ENCODE data around the gene ADGRB3. TPM values are rescaled to one million over a fixed set of nuclear protein-coding genes. Genes with fewer than 3 reads are reported as not detected.

ADGRB3 gene
- total and polyA plus RNA-seq, 8 donors, result 0.19 to 16.0 (median 0.61) TPM; not detected in 1

- TF ChIP-seq POLR2A (IDR thresholded peaks at IDR 0.05) (no peak), POLR2AphosphoS5 (IDR thresholded peaks at IDR 0.05) (no peak), EP300 (IDR thresholded peaks at IDR 0.05) (no peak), CTCF (IDR thresholded peaks at IDR 0.05) (no peak)
- Histone ChIP-seq H3K4me1 (no peaks in the 10 kb centered on the region), H3K36me3 (no peaks in the 10 kb centered on the region), H3K27me3 (no peaks in the 10 kb centered on the region), H3K4me3 (no peak overlapping the region), H3K9me3 (no peaks in the 10 kb centered on the region), H3K27ac (no peak overlapping the region)
- DNase-seq, result no peak
- intact Hi-C loops (cut with DNase I; ENCODE audit: low total_unique reads), result no loop called here
- WGBS, 5 donors, result 52 to 63% (median 56%) methylated on average over 3 of the region's 3 CpGs
Measured at GRCh38 chr6:69398311-69398710, 763.2 kb downstream of the ADGRB3 start.

GRCh38 chr6:69398729-69399128 lies 763.6 kb downstream of the ADGRB3 start:
- no peaks in the 10 kb centered on the region for H3K27me3 ChIP-seq
- no peaks in the 10 kb centered on the region for H3K36me3 ChIP-seq
- 87 to 100% (median 94%) methylated on average over 2 of the region's 2 CpGs for WGBS, 5 donors
- no peak for DNase-seq
- no peak overlapping the region for H3K4me3 ChIP-seq
- H3K9me3 ChIP-seq, result no peaks in the 10 kb centered on the region
- H3K27ac ChIP-seq, result no peak overlapping the region
- intact Hi-C loops (cut with DNase I; ENCODE audit: low total_unique reads), result no loop called here
- H3K4me1 ChIP-seq, result no peaks in the 10 kb centered on the region
- no peak for TF ChIP-seq EP300 (IDR thresholded peaks at IDR 0.05)

GRCh38 chr6:69408886-69409285 lies 773.8 kb downstream of the ADGRB3 start:
- TF ChIP-seq POLR2A (IDR thresholded peaks at IDR 0.05), result no peak
- TF ChIP-seq EP300 (IDR thresholded peaks at IDR 0.05), result no peak
- no peak for TF ChIP-seq POLR2AphosphoS5 (IDR thresholded peaks at IDR 0.05)
- no peak for TF ChIP-seq CTCF (IDR thresholded peaks at IDR 0.05)
- no peaks in the 10 kb centered on the region for H3K36me3 ChIP-seq
- intact Hi-C loops (cut with DNase I; ENCODE audit: low total_unique reads), result no loop called here
- no peaks in the 10 kb centered on the region for H3K27me3 ChIP-seq
- DNase-seq, result no peak
- peaks cover 0 to 31% (median 9%) of the 10 kb centered on the region in 4 donors for H3K9me3 ChIP-seq
- H3K4me1 ChIP-seq, result no peaks in the 10 kb centered on the region
- no peak overlapping the region for H3K27ac ChIP-seq
- 34 to 48% (median 37%) methylated on average over 3 of the region's 3 CpGs for WGBS, 5 donors
- no peak overlapping the region for H3K4me3 ChIP-seq

- no peak overlapping the region for H3K4me3 ChIP-seq
- peak in 1 of 2 donors; percentile 45 for DNase-seq
- no peaks in the 10 kb centered on the region for H3K27me3 ChIP-seq
- no peak overlapping the region for H3K27ac ChIP-seq
- H3K9me3 ChIP-seq, result peaks cover 0 to 12% (median 0%) of the 10 kb centered on the region in 4 donors
- intact Hi-C loops (cut with DNase I; ENCODE audit: low total_unique reads), result no loop called here
- no peaks in the 10 kb centered on the region for H3K36me3 ChIP-seq
- TF ChIP-seq EP300 (IDR thresholded peaks at IDR 0.05) (no peak), POLR2A (IDR thresholded peaks at IDR 0.05) (no peak), POLR2AphosphoS5 (IDR thresholded peaks at IDR 0.05) (no peak), CTCF (IDR thresholded peaks at IDR 0.05) (no peak)
- H3K4me1 ChIP-seq, result peaks cover 0 to 3% (median 0%) of the 10 kb centered on the region in 4 donors
- WGBS, 5 donors, result 47 to 76% (median 66%) methylated on average over 2 of the region's 2 CpGs
Measured at GRCh38 chr6:69416776-69417175, 781.7 kb downstream of the ADGRB3 start.

GRCh38 chr6:69421269-69421668 lies 786.2 kb downstream of the ADGRB3 start:
- intact Hi-C loops (cut with DNase I; ENCODE audit: low total_unique reads), result no loop called here
- Histone ChIP-seq H3K27me3 (no peaks in the 10 kb centered on the region), H3K4me3 (no peak overlapping the region), H3K27ac (no peak overlapping the region), H3K4me1 (peaks cover 0 to 3% (median 0%) of the 10 kb centered on the region in 4 donors), H3K9me3 (no peaks in the 10 kb centered on the region), H3K36me3 (no peaks in the 10 kb centered on the region)
- TF ChIP-seq POLR2A (IDR thresholded peaks at IDR 0.05) (no peak), POLR2AphosphoS5 (IDR thresholded peaks at IDR 0.05) (no peak), CTCF (IDR thresholded peaks at IDR 0.05) (no peak), EP300 (IDR thresholded peaks at IDR 0.05) (no peak)
- no peak for DNase-seq
